ENCODE measurements around the gene XBP1. TPM values are rescaled to one million over a fixed set of nuclear protein-coding genes. Genes with fewer than 3 reads are reported as not detected.

XBP1 gene
- total and polyA plus RNA-seq, 2 of the 13 experiments (the other 11 are each of a cell fraction or from before 2014, with no cell fraction given): 416 to 427 TPM

DNA sequence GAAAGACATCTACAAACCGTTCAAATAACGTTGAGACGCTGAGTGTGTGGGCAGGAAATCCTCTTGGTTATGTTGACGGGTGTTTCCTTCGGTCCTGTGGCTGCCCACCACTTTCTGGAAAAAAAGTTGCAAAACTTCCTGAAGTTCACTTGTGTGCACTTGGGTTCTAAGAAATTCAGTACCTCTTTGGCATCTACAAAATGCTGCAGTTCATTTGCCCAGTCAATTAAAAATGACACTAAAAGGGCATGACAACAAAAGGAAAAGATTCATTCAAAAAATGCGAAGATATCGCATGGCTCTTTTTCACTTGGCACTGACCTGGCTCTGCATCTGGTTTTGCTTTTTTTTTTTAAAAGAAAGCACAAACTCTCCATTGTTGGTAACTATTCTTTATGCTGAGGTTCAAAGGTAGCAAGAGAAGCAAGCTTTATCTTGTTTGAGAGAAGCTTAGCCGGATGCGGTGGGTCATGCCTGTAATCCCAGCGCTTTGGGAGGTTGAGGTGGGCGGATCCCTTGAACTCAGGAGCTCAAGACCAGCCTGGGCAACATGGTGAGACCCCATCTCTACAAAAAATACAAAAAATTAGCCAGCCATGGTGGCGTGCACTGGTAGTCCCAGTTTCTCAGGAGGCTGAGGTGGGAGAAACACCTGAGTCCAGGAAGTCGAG lies 10.6 kb upstream of the XBP1 start (continued):
- TF ChIP-seq CENPT (CRISPR knock-in tag; IDR thresholded peaks at IDR 0.05; ENCODE audit: low read depth) (no peak), NFE2 (CRISPR knock-in tag; IDR thresholded peaks at IDR 0.05) (no peak), RERE (CRISPR knock-in tag; IDR thresholded peaks at IDR 0.05; ENCODE audit: low read depth) (no peak), ZSCAN31 (CRISPR knock-in tag; IDR thresholded peaks at IDR 0.05; ENCODE audit: low read depth) (no peak), ZNF143 (CRISPR knock-in tag; IDR thresholded peaks at IDR 0.05) (no peak), ZNF160 (CRISPR knock-in tag; IDR thresholded peaks at IDR 0.05) (no peak), HES4 (CRISPR knock-in tag; IDR thresholded peaks at IDR 0.05; ENCODE audit: borderline replicate concordance) (no peak), CHD4 (IDR thresholded peaks at IDR 0.05; ENCODE audit: borderline replicate concordance, low read length) (no peak), ZHX1 (CRISPR knock-in tag; IDR thresholded peaks at IDR 0.05; ENCODE audit: low read depth) (no peak), RAD51 (IDR thresholded peaks at IDR 0.05; ENCODE audit: borderline replicate concordance) (no peak), ZNF282 (IDR thresholded peaks at IDR 0.05; ENCODE audit: partially characterized antibody) (no peak), ZBED4 (CRISPR knock-in tag; IDR thresholded peaks at IDR 0.05; ENCODE audit: borderline replicate concordance) (no peak; the same call in 1 of the 2 replicates), ZBTB33 (CRISPR knock-in tag; IDR thresholded peaks at IDR 0.05) (no peak), NFYB (CRISPR knock-in tag; IDR thresholded peaks at IDR 0.05) (no peak)
- TF ChIP-seq, protein P1, sequence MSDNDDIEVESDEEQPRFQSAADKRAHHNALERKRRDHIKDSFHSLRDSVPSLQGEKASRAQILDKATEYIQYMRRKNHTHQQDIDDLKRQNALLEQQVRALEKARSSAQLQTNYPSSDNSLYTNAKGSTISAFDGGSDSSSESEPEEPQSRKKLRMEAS (IDR thresholded peaks at IDR 0.05): no peak

Data from HepG2 (cell line).